GM03348 (cell line): ENCODE measurements around the gene CSAD.

Experiments used
- DNase-seq: peaks from one replicate; pipeline ENCODE4 v3.0.0; 2012; ENCODE audit warnings: low spot score

The CSAD gene

DNA sequence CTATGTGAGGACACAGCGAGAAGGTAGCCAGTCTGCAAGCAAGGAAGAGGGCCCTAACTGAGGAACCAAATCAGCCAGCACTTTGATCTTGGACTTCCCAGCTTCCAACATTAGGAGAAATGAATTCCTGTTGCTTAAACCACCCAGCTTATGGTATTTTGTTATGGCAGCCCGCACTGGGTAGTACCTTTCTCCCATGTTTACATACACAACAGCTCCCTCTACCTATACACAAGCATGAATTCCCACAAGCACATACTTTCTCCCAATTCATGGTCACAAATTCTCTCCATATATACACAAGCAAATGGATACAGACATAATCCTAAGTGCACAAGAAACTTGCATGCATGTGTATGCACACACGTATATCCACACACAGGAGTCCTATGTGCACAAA is 19.0 kb upstream of the CSAD start:
- DNase-seq, result no peak

- no peak for DNase-seq
These were observed 17.9 kb upstream of the CSAD start for GRCh38 chr12:53198486-53199110.

- no peak for DNase-seq
These were observed 16.4 kb upstream of the CSAD start for GRCh38 chr12:53197011-53197640.

- DNase-seq, result no peak
These were observed 15.8 kb upstream of the CSAD start for GRCh38 chr12:53196486-53196885.

DNA sequence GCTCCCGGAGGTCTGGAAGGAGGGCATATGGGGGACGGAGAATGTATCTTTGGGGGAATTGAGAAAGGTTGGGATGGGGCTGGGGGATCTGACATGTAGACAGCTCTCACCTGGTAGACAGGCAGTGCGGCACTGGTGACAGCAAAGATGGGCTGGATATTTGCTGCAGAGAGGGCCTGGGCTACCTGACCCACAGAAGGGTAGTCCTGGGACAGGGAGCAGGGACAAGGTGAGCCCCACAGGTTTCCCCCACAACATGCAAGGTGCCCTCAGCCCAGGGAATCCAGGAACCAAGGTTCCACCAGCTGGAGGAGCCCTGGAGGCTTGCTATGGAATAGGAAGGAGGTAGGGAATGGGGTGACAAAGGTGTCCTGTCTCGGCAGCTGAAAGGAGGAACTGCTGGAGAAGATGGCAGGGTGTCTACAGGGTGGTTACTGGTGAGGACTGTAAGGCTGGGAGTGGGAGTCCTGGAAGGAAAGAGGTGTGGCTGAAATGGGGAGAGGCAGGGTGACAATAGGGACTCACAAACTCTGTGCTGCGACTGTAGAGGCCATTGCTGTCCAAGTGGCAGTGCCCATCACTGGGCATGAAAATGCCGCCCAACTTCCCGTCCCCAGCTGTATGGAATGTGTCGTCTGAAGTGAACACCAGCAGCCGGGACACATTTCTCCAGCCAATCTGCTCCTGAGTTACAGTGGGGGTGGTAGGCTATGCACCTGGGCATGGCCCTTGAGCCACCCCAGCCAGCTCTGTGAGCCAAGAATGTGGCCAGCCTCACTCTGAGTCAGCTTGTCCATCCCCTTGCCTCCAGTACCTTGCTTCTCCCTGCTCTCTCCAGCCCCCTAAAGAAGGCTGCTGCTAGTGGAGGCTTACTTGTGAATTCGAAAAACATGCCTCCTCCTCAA is 15.0 kb upstream of the CSAD start:
- no peak for DNase-seq

- no peak for DNase-seq
These were observed 14.2 kb upstream of the CSAD start for GRCh38 chr12:53194973-53195372.

DNA sequence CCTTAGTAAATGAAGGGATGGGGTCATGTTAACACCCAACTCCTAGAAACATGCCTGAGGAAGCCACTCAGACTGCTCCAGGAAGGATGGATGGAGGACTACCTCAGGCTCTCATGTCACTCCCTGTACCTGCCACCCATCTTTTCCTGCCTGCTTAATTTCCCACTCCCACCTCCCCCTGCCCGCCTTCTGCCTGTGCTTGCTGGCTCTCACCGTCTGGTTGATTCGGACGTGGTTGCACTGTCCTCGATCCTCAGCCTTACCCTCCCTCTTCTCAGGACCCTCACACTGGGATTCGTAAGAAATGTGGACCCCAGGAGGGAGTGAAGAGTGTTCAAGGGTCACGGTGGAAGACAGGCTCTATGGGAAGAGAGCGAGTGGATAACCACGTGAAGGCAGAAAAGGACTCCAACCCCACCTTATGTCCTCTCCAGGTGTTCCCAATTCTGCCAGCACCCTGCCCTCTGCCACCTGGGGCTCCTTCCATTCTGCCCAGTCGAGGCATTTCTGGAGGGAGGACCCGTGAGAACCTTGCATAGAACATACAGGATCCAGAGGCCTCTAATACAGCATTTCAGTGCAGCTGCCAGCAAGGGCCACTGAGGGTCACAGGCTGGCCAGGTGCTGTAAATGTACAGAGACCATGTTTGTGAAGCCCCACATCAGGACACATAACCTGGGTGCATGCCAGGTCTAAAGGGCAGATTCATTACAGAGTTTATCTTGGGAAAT is 13.4 kb upstream of the CSAD start:
- DNase-seq, result no peak

DNA sequence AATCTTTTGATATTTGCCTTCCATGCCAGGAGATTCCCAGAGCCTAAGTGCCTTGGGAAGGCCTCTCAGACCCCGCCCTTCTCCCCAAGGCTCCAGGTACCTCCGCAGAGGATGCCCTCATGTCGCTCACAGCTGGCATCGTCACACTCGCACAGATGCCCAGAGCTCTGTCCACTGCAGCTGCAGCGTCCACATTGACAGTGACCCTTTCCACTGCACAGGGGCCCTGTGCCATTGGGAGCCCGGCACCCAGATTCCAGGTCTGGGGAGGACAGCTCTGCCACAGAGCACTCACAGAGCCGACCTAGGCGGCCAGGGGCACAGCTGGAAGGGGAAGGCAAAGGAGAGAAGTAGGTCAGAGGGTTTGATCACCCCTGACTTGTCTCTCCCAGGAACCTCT is 12.3 kb upstream of the CSAD start:
- DNase-seq, result no peak

- DNase-seq, result no peak
These were observed 11.9 kb upstream of the CSAD start for GRCh38 chr12:53192531-53193021.

GRCh38 chr12:53191885-53192530 is 11.3 kb upstream of the CSAD start:
- no peak for DNase-seq

DNA sequence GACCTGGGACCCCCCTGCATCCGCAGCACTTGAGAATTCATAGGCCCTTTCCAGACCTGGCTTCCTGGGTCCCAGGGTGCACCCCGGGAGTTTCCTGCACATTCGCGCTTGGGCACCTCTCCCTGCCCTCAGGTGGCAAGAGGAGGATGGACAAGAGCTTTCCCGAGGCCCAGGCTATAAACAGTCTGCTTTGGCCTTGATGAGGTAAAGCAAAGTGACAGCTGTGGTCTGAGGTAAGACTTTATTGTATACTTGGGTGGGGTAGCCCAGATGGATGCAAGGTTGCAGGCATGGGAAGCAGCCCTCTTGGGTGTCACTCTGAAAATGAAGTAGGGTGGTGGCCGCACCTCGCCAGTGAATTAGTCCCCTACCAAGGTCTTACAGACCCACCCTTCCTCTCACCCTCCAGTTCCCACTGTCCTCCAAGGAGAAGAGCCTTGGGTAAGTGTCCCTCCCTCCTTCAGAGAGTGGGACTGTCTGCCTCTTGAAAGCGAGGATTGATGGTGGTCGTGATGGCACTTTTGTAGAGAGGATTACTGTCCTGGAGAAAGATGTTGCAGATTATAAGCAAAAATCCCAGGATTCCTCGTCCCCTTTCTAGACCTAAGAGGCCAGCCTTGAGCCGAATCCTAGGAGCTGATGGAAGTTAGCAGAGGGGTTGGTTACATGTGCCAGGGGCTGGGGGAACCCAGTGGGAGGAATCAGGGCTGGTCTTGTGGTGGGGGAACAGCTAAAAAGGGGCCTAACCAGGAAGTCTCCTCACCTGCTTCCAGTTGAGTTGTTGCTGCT is 10.6 kb upstream of the CSAD start:
- no peak for DNase-seq

DNA sequence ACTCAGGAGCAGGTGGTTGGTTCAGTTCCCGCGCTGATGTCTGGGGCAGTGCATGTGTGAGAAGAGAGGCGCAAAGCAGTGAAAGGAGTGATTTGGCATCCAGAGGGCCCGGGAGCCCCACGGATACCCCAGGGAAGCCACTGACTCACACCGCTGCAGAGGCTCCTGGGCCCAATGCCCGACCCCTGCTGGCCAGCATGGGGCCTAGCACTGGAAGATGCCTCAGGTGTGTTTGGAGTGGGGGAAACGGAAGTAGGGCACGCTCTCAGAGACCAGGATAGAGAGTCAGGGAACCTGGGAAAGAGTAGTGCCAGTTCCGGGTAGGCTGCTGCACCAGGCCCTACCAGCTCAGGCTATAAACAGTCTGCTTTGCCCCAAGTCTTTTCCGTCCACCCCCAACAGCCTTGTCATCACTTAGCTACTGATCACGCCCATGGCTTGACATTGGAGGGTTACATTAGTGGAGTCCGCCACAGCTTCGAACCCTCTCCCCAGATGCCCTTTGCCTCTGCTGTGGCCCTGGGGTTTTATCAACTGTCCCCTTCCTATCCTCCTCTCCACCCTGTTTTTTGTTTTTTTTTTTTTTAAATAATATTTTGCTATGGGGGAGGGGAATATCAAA is 9.5 kb upstream of the CSAD start:
- peak; percentile 87 for DNase-seq

- DNase-seq, result no peak
These were observed 6.6 kb upstream of the CSAD start for GRCh38 chr12:53187145-53187899.

DNA sequence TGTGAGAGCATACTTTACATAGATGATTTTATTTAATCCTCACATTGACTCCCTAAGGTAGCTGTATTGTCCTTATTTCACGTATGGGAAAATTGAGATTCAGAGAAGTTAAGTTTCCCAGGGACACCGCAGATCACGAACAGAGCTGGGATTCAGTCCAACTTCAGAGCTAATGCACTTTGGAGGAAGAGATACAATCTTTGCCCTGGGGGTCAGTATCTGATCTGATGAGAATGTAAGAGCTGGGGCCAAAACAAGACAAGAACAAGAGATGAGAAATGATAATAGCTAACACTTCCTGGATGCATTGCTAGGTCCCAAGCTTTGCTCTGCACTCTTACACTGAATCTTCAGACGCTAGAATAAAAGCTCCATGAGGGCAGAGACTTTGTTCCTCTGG is 6.0 kb upstream of the CSAD start:
- no peak for DNase-seq

DNA sequence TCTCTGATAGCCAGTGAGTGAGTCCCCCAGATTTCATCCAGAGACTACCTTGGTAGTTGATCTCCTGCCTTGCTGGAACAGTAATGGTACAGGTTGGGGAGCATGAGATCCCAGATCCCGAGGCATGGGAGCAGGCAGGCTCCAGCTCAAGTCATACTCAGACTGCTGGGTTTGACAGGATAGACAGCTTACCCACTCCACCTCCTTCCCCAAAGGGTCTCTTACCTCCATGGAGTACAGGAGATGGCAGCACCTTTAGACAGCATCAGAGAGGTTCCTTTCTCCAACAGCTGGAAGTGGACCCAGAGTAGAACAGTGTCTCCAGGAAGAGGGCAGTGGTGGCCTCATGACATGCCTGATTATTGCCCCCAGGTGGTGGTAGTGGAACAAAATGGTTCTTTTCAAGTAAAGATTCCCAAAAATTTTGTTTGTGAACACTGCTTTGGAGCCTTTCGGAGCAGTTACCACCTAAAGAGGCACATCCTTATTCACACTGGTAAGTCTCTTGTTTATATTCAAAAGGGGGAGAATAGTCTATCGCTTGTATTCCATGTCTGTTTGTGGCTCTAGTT is 4.9 kb upstream of the CSAD start:
- no peak for DNase-seq

DNA sequence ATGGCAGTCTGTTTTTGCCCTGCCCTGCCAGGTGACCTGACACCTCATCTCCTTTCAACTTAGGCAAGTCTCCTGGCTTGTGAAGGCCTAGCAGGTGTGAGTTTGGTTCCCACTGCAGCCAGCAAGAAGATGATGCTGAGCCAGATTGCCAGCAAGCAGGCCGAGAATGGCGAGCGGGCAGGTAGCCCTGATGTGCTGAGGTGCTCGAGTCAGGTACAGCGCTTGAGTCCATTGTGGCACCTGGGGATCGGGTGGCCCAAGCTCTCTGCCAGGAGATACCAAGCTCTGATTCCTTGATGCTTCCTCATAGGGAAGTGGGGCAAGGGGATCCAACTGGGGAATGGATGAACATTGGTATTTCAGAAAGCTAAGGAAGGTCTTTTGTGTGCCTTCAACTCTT is 4.1 kb upstream of the CSAD start:
- DNase-seq, result no peak

DNA sequence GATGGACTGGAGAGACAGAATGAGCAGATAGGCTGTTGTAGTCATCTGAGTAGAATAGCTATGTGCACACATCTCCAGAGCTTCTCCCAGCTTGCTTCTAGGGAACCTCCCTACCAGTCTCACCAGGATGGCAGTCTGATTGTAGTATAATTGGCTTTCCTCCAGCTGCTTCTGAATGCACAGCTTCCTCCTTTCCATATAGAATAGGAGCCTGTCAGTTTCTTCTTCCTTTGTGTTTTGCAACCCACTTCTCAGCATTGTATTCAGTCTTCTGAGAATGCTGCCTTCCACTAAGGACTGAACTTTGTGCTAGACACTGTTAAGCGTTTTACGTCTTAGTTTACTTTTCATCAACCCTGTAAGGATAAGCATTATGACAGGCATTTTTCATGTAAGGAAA is 2.2 kb upstream of the CSAD start:
- no peak for DNase-seq

DNA sequence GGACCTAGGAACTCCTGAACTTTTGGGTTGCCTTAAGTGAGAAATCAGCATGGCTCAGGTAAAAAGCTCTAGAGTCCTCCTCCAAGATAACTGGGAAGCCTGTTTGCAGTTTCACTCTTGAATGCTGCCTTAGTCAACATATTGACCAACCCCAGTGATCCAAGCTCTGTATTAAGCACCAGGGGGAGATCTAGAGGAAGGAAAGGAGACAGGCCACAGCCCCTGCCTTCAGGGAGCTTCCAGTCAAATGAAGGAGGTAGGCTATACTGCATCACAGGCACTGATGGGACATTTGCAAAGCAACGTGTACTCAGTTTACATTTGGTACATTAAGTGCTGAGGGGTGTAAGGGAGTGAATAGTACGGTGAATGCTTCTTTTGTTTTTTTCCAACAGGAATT is 1.2 kb upstream of the CSAD start:
- DNase-seq, result no peak

- DNase-seq, result peak; percentile 90
These were observed 363 bp upstream of the CSAD start for GRCh38 chr12:53180931-53181645.
